GM18511 (cell line): Measurements from ENCODE around the gene MMP1.
"Not testable (repeated sequence)": the region's sequence is repeated elsewhere in the genome, so short reads cannot be mapped to it uniquely, and the experiment has no call there.

ENCODE experiments used
- ATAC-seq: cut with Tn5 transposase; IDR thresholded peaks from one replicate; pipeline ENCODE4 v1.9.1; 2021; ENCODE audit warnings: mild to moderate bottlenecking, moderate library complexity; ENCODE audit not compliant: unreplicated experiment

MMP1 gene

DNA sequence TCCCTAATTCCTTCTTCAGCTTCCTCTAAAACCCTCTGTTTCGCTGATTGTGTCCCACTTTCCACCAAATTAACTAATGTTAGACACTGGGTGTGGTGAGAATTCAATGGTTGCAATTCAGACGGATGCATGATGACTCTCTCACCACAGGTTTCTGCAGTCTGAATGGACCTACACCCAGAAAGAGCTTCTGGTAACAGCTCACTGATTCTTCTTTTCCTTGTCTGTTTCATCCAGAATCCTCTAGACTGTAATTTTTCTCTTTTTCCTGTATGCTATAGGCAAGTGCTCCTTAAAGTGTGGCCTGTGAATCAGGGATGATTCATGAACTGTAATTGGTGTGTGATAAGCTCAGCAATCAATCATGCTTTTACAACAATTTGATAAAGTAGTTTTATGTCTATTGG is 35.6 kb downstream of the MMP1 start:
- no peak for ATAC-seq

DNA sequence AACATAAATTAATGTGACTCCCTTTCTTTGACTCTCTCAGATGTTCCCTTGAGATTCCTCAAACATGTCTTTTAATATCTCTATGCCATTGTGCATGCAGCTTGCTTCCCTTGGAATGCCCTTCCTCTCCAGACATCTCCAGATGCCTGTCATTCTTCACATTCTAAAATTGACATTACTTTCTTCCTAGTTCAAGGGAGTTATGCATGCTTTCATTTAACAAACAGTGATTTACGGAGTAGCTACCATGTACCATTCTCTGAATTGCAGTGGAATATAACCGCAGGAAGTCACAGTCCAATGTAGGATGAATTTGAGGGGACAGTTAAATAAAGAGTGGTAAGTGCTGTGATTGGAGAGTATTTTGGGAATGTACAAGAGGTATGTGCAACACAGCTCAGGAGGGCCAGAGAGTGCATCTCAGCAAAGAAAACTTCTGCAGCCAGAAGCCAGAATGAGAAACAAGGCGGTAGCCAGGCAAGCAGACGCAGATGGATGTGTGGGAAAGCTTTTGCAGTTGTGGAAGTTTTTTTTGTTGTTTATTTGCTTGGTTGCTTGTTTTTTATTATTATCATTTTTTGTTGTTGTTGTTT is 36.2 kb downstream of the MMP1 start:
- no peak for ATAC-seq

DNA sequence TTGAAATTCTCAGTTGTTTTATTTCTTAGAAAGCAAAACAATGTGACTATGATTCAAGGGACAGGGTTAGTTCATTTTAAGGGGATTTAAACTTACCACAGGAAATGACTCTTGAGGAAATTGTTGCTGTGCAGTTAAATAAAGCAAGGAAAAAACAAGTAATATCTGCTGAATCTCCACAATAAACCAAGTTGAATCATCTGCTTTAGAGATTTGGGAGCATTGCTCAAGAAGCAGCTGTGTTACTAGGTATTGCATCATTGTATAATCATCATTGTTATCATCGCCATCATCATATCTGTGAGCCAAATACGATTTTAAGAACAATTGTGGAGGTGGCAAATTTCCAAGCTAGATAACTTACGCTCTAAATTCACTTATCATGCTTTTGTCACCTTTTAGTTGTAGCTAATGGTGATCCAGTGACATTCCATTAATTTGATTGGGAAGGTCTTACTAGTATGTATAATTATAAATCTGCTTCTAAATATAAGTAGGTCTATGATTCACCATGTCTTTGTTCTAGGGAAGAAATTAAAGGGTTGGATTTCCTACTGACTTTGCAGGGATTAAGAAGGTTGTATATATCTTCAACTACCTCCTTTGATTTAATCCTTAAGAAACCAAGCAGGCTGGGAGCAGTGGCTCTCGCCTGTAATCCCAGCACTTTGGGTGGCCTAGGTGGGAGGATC is 37.5 kb downstream of the MMP1 start:
- no peak for ATAC-seq

DNA sequence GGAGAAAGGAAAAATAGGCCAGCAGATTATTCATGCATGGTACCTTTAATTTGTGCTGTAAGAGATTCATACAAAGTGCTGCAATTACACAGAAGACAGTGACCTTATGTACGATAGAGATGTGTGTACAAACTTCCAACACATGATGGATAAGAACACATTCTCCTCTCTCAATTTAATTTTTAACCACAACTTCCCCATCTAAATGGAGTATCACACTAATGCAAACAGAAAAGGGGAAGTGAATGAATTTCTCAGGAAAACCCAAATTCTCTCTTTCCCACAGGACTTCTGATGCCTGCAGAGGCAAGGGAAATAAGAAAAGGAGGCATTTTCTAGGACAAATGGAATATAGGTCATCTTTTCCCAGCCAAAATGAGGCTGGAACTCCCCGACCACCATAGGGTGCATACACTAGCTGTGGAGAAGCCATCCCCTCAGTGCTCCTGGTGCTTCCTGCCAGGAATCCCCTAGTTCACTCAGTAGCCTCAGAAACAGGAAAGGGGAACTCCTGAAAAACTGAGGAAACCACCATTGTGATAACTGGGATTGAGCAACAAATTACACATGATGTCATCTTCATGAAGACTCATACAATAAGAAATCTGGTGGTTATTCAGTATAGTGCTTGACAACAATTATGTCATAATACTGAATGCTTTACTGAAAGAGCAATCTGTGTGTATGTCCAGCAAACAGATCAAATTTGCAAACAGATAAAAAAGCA is 40.0 kb downstream of the MMP1 start:
- ATAC-seq = no peak

DNA sequence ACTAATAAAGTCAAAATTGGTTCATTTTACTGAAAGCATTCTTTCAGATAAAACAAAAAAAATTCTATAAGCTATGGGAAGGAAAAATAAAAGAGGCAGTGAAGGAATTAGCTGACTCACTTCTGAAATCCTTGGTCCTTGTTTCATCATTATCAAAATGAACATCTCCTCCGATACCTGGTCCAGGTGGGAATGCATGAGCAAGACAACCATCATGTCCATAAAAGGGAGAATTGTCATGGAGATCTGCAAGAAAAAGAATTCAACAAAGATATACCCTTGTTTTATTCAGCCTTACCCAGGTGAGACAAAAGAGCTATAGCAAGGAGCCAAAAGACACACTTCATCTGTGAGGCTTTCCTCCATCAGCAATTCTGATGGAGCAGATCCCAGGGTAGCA is 44.7 kb downstream of the MMP1 start:
- no peak for ATAC-seq

DNA sequence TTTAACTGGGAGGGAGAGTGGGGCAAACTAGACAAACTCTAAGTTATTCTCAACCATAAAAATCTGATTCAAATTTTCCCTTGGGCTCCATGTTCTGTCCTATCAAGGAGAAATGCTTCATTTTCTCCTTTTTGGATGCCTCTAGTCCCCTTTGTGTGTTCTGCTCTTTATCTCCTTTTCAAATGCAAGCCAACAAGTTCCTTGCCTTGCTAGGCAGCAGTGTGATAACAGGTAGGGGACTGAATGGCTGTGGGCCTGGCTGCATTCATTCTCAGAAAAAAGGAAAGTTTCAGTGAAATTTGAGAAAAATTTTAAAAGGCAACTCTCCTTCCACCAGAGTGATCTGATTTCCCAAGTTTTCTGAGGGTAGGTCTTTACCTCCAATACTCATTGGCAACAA is 46.3 kb downstream of the MMP1 start:
- no peak for ATAC-seq

DNA sequence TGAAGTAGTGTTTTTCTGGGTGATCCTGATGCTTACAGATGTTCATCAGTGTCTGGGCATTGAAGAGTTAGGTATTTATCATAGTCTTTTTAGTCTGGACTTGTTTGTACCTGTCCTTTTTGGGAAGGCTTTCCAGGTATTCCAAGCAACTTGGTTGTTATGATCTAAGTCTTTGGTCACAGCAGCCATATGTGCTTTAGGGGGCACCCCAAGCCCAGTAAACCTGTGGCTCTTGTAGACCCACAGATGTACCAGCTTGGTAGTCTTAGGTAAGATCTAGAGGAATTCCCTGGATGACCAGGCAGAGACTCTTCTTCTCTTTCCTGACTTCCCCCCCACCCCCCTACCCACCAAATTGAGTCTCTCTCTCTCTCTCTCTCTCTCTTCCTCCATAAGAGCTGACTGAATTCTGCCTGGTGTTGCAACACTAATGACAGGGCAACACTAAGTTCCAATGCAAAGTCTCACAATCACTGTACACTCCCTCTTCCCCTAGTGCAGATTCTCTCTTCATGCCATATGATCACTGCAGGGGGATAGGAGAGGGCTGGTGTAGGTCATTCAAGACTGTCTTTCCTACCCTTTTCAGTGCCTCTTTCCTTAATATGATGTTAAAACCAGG is 48.7 kb downstream of the MMP1 start:
- no peak for ATAC-seq

DNA sequence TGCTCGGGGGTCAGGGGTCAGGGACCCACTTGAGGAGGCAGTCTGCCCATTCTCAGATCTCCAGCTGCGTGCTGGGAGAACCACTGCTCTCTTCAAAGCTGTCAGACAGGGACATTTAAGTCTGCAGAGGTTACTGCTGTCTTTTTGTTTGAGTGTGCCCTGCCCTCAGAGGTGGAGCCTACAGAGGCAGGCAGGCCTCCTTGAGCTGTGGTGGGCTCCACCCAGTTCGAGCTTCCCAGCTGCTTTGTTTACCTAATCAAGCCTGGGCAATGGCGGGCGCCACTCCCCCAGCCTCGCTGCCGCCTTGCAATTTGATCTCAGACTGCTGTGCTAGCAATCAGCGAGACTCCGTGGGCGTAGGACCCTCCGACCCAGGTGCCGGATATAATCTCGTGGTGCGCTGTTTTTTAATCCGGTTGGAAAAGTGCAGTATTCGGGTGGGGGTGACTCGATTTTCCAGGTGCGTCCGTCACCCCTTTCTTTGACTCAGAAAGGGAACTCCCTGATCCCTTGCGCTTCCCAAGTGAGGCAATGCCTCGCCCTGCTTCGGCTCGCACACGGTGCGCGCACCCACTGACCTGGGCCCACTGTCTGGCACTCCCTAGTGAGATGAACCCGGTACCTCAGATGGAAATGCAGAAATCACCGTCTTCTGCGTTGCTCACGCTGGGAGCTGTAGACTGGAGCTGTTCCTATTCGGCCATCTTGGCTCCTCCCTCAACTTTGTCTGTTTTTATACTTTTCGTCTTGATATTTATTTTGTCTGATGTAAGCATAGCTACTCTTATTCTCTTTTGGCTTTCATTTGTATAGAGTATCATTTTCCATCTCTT is 51.0 kb downstream of the MMP1 start:
- ATAC-seq = not testable (repeated sequence)
